Nephron progenitor cell (in vitro differentiated cells): Measurements from ENCODE around the gene WDR43.

Source experiments
- DNase-seq: peaks from one replicate; pipeline ENCODE4 v3.0.0; 2021
- H3K27ac Mint-ChIP-seq: 2 replicates; pipeline ENCODE4 v1.8.0; 2021; ENCODE audit warnings: mild to moderate bottlenecking, moderate library complexity, mixed read lengths
- H3K27me3 Mint-ChIP-seq: 2 replicates; pipeline ENCODE4 v1.8.0; 2021; ENCODE audit warnings: mild to moderate bottlenecking, low read depth, mixed read lengths; ENCODE audit not compliant: poor library complexity
- H3K36me3 Mint-ChIP-seq: 2 replicates; pipeline ENCODE4 v1.8.0; 2021; ENCODE audit warnings: low read depth, mixed read lengths
- H3K4me1 Mint-ChIP-seq: 2 replicates; pipeline ENCODE4 v1.8.0; 2021; ENCODE audit warnings: mixed read lengths
- H3K4me3 Mint-ChIP-seq: 2 replicates; pipeline ENCODE4 v1.8.0; 2021; ENCODE audit warnings: mild to moderate bottlenecking, moderate library complexity, mixed read lengths
- H3K9me3 Mint-ChIP-seq: 2 replicates; pipeline ENCODE4 v1.8.0; 2021; ENCODE audit warnings: mild to moderate bottlenecking, moderate library complexity, mixed read lengths
- TF ChIP-seq, protein P1 (sequence below): fragments of 200-600 bp; sonication (generic); IDR thresholded peaks from 2 replicates; pipeline ENCODE4 v1.5.0; 2021; ENCODE audit warnings: antibody characterized with exemption

The WDR43 gene

DNA sequence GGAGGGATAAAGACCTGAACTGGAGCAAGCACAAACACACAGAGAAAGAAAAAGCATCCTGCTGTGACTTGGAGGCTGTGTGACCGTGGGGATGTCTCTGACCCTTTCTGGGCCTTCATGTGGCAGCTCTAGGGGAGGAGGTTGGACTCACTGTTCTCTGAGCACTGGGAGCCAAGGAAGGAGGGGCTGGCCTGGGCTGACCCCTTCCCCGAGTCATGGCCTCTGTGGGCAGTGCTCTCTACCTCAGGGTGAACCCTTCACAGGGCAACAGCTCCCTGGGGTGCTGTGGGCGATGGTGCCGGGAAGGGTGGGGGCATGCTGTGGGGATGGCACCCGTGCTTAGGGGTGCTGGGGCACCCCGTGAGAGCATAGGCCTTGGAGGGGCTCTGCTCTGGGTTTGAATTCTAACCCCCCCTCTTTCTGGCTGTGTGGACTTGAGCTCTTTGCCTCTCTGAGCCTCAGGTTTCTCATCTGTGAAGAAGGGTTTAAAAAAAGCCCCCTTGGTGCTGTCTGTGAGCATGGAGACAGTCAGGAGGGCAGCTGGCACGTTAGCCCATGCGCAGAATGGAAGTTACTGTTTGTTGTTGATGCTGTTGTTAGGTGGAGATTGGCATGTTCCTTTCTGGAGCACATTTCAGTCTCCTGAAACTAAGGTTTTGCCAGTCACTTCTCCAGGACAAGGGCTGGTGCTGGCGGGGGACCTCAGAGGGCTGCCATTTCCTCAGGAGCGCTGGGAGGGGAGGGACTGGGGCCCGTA lies 87.3 kb downstream of the WDR43 start:
- no peak for DNase-seq
- H3K27ac Mint-ChIP-seq, result peak overlapping the region; percentile 56
- H3K27me3 Mint-ChIP-seq, result peaks cover 4% of the 10 kb centered on the region
- H3K4me1 Mint-ChIP-seq, result peaks cover 71% of the 10 kb centered on the region
- TF ChIP-seq, protein P1, sequence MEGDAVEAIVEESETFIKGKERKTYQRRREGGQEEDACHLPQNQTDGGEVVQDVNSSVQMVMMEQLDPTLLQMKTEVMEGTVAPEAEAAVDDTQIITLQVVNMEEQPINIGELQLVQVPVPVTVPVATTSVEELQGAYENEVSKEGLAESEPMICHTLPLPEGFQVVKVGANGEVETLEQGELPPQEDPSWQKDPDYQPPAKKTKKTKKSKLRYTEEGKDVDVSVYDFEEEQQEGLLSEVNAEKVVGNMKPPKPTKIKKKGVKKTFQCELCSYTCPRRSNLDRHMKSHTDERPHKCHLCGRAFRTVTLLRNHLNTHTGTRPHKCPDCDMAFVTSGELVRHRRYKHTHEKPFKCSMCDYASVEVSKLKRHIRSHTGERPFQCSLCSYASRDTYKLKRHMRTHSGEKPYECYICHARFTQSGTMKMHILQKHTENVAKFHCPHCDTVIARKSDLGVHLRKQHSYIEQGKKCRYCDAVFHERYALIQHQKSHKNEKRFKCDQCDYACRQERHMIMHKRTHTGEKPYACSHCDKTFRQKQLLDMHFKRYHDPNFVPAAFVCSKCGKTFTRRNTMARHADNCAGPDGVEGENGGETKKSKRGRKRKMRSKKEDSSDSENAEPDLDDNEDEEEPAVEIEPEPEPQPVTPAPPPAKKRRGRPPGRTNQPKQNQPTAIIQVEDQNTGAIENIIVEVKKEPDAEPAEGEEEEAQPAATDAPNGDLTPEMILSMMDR, result no peak
- no peaks in the 10 kb centered on the region for H3K9me3 Mint-ChIP-seq
- no peak overlapping the region for H3K4me3 Mint-ChIP-seq
- H3K36me3 Mint-ChIP-seq, result no peaks in the 10 kb centered on the region

DNA sequence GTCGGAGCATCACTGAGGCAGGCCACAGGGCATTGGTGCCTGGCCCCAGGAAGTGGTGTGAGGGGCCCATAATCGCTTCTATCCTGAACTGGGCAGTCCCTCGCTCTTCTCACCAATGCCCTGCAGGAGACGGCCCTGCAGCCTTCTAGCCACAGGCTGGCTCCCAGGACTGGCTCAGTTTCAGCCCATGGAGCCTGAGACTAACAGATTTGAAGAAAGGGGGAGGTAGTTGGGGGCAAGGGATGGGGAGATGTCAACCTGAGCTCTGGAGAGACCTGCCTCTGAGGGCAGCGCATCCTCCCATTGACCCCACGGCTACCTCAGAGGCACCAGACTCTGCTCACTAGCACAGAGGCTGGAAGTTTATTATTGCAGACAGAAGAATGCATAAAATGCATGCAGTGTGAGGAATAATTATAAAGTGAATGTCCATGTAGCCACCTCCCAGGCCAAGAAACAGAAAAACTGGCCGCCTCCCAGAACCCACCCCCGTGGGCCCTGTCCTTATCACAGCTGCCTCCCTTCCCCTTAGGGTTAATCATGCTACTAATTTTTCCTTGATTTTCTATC lies 88.0 kb downstream of the WDR43 start:
- H3K36me3 Mint-ChIP-seq, result no peaks in the 10 kb centered on the region
- DNase-seq, result no peak
- H3K27ac Mint-ChIP-seq, result no peak overlapping the region
- TF ChIP-seq, protein P1, result no peak
- H3K9me3 Mint-ChIP-seq, result no peaks in the 10 kb centered on the region
- H3K4me3 Mint-ChIP-seq, result no peak overlapping the region
- peaks cover 74% of the 10 kb centered on the region for H3K4me1 Mint-ChIP-seq
- H3K27me3 Mint-ChIP-seq, result peaks cover 4% of the 10 kb centered on the region

DNA sequence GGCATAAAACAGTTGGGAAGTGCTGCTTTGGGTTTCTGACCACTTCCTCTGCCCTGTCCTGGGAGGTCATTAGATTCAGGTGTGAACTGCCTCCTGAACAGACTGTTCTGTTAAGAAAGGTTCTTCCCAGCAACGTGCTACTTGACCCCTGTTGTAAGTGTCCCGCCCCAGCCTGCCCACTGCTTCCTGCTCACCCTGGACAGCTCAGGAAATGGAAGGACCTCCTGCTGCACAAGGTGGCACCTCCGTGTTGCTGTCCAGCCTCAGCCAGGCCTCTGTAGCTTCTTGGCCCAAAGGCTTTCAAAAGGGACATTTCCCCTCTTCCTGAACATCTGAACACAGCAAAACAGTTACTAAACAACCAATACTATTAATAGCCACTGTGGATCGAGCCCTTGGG lies 92.0 kb downstream of the WDR43 start:
- no peaks in the 10 kb centered on the region for H3K36me3 Mint-ChIP-seq
- H3K9me3 Mint-ChIP-seq, result no peaks in the 10 kb centered on the region
- TF ChIP-seq, protein P1, result no peak
- no peak overlapping the region for H3K4me3 Mint-ChIP-seq
- peaks cover 41% of the 10 kb centered on the region for H3K4me1 Mint-ChIP-seq
- DNase-seq, result no peak
- no peak overlapping the region for H3K27ac Mint-ChIP-seq
- H3K27me3 Mint-ChIP-seq, result peaks cover 4% of the 10 kb centered on the region

DNA sequence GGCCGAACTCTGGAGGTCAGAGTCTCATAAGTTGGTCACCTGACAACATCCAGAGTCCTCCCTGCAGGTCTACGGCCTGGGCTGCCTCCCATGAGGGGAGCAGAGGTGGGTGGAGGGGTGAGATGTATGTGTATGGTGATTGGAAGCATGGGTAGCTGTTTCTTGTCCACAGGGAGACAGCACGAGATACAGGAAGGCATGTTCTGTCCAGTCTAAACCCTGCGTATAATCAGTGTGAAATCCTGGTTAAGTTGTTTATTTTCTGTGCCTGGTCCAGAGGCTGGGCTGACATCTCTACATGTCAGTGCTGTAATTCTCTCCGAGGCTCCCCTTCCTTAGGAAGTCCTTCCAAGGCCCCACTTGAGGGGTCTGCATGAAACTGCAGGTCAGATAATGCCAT lies 95.5 kb downstream of the WDR43 start:
- peaks cover 25% of the 10 kb centered on the region for H3K4me1 Mint-ChIP-seq
- H3K36me3 Mint-ChIP-seq, result no peaks in the 10 kb centered on the region
- H3K27ac Mint-ChIP-seq, result peak overlapping the region; percentile 29
- H3K9me3 Mint-ChIP-seq, result no peaks in the 10 kb centered on the region
- peaks cover 17% of the 10 kb centered on the region for H3K27me3 Mint-ChIP-seq
- no peak overlapping the region for H3K4me3 Mint-ChIP-seq
- TF ChIP-seq, protein P1, result no peak
- no peak for DNase-seq

DNA sequence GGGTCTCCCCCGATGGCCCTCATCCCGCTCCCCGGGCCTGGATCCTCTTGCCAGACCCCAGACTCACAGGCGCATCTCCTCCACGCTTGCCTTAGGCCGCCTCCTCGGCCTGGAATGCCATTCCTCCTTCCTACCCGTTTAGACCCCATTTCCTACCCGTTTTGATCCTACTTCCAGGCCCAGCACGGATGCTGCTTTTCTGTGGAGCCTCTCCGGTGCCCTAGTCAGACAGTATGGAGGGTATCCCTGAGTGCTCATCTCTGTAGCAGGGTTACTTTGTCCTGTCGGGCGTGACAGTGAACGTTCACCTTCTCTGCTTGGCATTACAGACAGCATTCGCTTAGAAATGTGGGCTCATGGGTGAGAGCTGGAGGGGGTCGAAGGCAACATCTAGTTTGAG lies 96.0 kb downstream of the WDR43 start:
- Mint-ChIP-seq H3K27ac (no peak overlapping the region), H3K4me1 (peaks cover 20% of the 10 kb centered on the region), H3K9me3 (no peaks in the 10 kb centered on the region), H3K27me3 (peaks cover 13% of the 10 kb centered on the region), H3K4me3 (no peak overlapping the region), H3K36me3 (no peaks in the 10 kb centered on the region)
- DNase-seq, result no peak
- TF ChIP-seq, protein P1, result no peak

DNA sequence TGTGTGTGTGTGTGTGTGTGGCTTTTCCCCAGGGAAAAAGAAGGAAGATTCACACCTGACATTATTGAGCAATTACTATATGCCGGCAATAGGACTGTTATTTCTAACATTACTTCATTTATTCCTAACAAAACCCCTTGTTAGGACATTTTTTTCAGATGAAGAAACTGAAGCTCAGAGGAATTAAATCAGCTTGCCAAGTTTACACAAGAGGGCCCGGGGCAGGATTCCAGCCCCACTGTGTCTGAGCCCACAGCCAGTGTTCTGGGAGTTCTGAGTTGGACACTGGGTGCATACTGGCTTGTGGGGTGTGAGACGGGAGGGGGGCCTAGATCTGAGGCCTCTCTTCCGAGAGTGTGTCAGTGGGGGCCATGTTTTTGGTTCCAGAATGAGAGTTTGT lies 96.6 kb downstream of the WDR43 start:
- Mint-ChIP-seq H3K27ac (no peak overlapping the region), H3K4me1 (peaks cover 18% of the 10 kb centered on the region), H3K27me3 (peaks cover 13% of the 10 kb centered on the region)

More for the DNA sequence above, 96.6 kb downstream of the WDR43 start:
- Mint-ChIP-seq H3K4me3 (no peak overlapping the region), H3K36me3 (no peaks in the 10 kb centered on the region), H3K9me3 (no peaks in the 10 kb centered on the region)
- TF ChIP-seq, protein P1, result no peak
- DNase-seq, result no peak
